HG02798 (cell line): ENCODE measurements around the gene GPR61.
A peak's percentile ranks its signal among the peaks of the same experiment; 100 is the strongest.

Experiments used
- ATAC-seq: cut with Tn5 transposase; IDR thresholded peaks from one replicate; pipeline ENCODE4 v1.9.1; 2021; ENCODE audit warnings: mild to moderate bottlenecking; ENCODE audit not compliant: unreplicated experiment, poor library complexity

GPR61 gene

GRCh38 chr1:109508001-109508872 is 31.4 kb upstream of the GPR61 start:
- no peak for ATAC-seq

GRCh38 chr1:109508873-109509175 is 30.8 kb upstream of the GPR61 start:
- ATAC-seq, result no peak

GRCh38 chr1:109509176-109510134 is 30.2 kb upstream of the GPR61 start, which contains the start of gene AMIGO1:
AMIGO1 (minus strand) TSS chr1:109509727; CDS start chr1:109508912, 815 bp downstream.
- ATAC-seq, result peak; percentile 81

- ATAC-seq, result no peak
Measured at GRCh38 chr1:109513110-109513710, 26.5 kb upstream of the GPR61 start.

GRCh38 chr1:109514846-109515245 is 24.8 kb upstream of the GPR61 start:
- ATAC-seq, result no peak

GRCh38 chr1:109516872-109517271 is 22.8 kb upstream of the GPR61 start:
- ATAC-seq, result no peak

- no peak for ATAC-seq
Measured at GRCh38 chr1:109517337-109517736, 22.3 kb upstream of the GPR61 start.

GRCh38 chr1:109521002-109521951 is 18.4 kb upstream of the GPR61 start:
- ATAC-seq, result no peak

GRCh38 chr1:109522026-109522425 is 17.6 kb upstream of the GPR61 start:
- no peak for ATAC-seq

GRCh38 chr1:109523706-109524105 is 16.0 kb upstream of the GPR61 start:
- no peak for ATAC-seq

GRCh38 chr1:109527098-109527811 is 12.4 kb upstream of the GPR61 start:
- peak; percentile 75 for ATAC-seq

- ATAC-seq, result no peak
Measured at GRCh38 chr1:109527846-109528695, 11.6 kb upstream of the GPR61 start.

GRCh38 chr1:109528712-109529111 is 11.0 kb upstream of the GPR61 start:
- no peak for ATAC-seq

GRCh38 chr1:109529881-109530456 is 9.7 kb upstream of the GPR61 start:
- no peak for ATAC-seq

GRCh38 chr1:109530457-109531087 is 9.1 kb upstream of the GPR61 start:
- ATAC-seq, result no peak

- ATAC-seq, result no peak
Measured at GRCh38 chr1:109531380-109531779, 8.3 kb upstream of the GPR61 start.

GRCh38 chr1:109531826-109532364 is 7.8 kb upstream of the GPR61 start:
- no peak for ATAC-seq
